Heart right ventricle (tissue), 16 donors: ENCODE measurements around the gene C20orf144. TPM values are rescaled to one million over a fixed set of nuclear protein-coding genes. Genes with fewer than 3 reads are reported as not detected.

Source experiments
- ATAC-seq, 8 donors: fragments of 200-7000 bp; cut with Tn5 transposase; one replicate each; pipeline ENCODE4 v1.9.1; 2020; ENCODE audit warnings: mild to moderate bottlenecking in 8 of 8, moderate library complexity in 8 of 8, moderate number of reproducible peaks in 1 of 8
- DNase-seq, 2 donors: peaks; one replicate each; pipeline ENCODE4 v3.0.0-alpha.2; 2020
- H3K27ac ChIP-seq, 10 donors: fragments of 200-600 bp; sonication (generic) in 2 of 10; one replicate each; pipeline versions ENCODE4 v1.5.0 to v1.8.0; 2020 to 2022; ENCODE audit warnings: mild to moderate bottlenecking in 3 of 10
- H3K27me3 ChIP-seq, 7 donors: fragments of 200-600 bp; one replicate each; pipeline ENCODE4 v1.8.0; 2021 to 2022; ENCODE audit warnings: mild to moderate bottlenecking in 2 of 7
- H3K36me3 ChIP-seq, 9 donors: fragments of 200-600 bp; sonication (generic) in 1 of 9; one replicate each; pipeline versions ENCODE4 v1.5.0 to v1.8.0; 2020 to 2022; ENCODE audit warnings: mild to moderate bottlenecking in 2 of 9
- H3K4me1 ChIP-seq, 9 donors: fragments of 200-600 bp; sonication (generic) in 1 of 9; one replicate each; pipeline versions ENCODE4 v1.5.0 to v1.8.0; 2020 to 2022; ENCODE audit warnings: mild to moderate bottlenecking in 4 of 9
- H3K4me3 ChIP-seq, 10 donors: fragments of 200-600 bp; sonication (generic) in 2 of 10; one replicate each; pipeline versions ENCODE4 v1.5.0 to v1.8.0; 2020 to 2022; ENCODE audit warnings: mild to moderate bottlenecking in 7 of 10, moderate library complexity in 2 of 10
- H3K9me3 ChIP-seq, 11 donors: fragments of 200-600 bp in 10 of 11; sonication (generic) in 2 of 11; one replicate each; pipeline versions ENCODE4 v1.5.0 to v1.8.0; 2013 to 2022; ENCODE audit warnings: mild to moderate bottlenecking in 2 of 11, control low read depth in 1 of 11, moderate library complexity in 1 of 11
- CTCF ChIP-seq, 9 donors: fragments of 200-600 bp; sonication (generic) in 2 of 9; IDR thresholded peaks; one replicate each; pipeline versions ENCODE4 v1.5.0 to v1.8.0; 2021 to 2022; ENCODE audit warnings: antibody characterized with exemption in 9 of 9, mild to moderate bottlenecking in 5 of 9, moderate library complexity in 1 of 9
- WGBS, 2 donors: extraction: QIAGEN DNeasy Blood & Tissue Kit; methylation state at CpG; one replicate each; pipeline ENCODE4 v1.1.7; 2013; ENCODE audit warnings: inconsistent platforms in 1 of 2; 5-methylcytosine and 5-hydroxymethylcytosine counted together
- intact Hi-C, 10 donors: fragments of 100-400 bp; cut with DNase I; formaldehyde crosslinking; loops; one replicate each; pipeline versions ENCODE4 v1.11.1 to v1.14.2; 2022
- polyA plus RNA-seq, 2 donors: library from polyadenylated mRNA; stranded (reverse); fragments of 200-250 nt; gene quantifications; one replicate each; pipeline ENCODE4 v1.2.3, GENCODE V29; 2013
- total RNA-seq, 10 donors: library from RNA; stranded (reverse); fragmentation: NEBNext Ultra II Directional in 3 of 10; extraction: Animal tissue kit (Norgen Biotek cat#: 25700) in 3 of 10; gene quantifications; one replicate each; pipeline versions ENCODE4 v1.2.1 to v1.2.4, GENCODE V29; 2021 to 2023
- donor health status: Arrhythmogenic right ventricular cardiomyopathy.
- donor health status: ischemic (EF 13 %, LVEDD 7.1; RV severe dilation, severe dysfunction).
- donor health status: healthy with polysubstance abuse.
- donor health status: DM: no; HTN: yes; CAD: no.
- donor health status: DM: no; HTN: no; CAD: no.
- donor health status: ischemic (EF 25% LVEDD 6.9; RV normal size, moderate dysfunction).
- donor health status: ischemic (EF 25% LVEDD 5.7; RV mildly dilated, moderate dysfunction).
- donor health status: healthy.
- donor health status: DM: yes; HTN: yes; CAD: no.
- donor health status: Ischemic cardiomyopathy.
- donor health status: ischemic (EF 35%, LVEDD 5.7; RV mildly dilated, moderate dysfunction).
- donor health status: nonischemic (EF 11% LVEDD 7.7; RV severe dilation, severe dysfunction).
- donor health status: DM: yes; HTN: yes; CAD: no.
- donor health status: PGD.
- donor health status: ischemic (EF 29% LVEDD 5.4; RV normal size, mild dysfunction).
- donor health status: nonischemic (EF 23%, LVEDD 6.1; RV moderate dilation, normal function).

Gene C20orf144
- total and polyA plus RNA-seq, 12 donors: 0.03 TPM; not detected in 11

- intact Hi-C loops: loop anchor here in 1 of 10 donors (5.0 kb wide), 1 partner anchor 43 kb away; the partner anchor contains the start of gene ZNF341
- DNase-seq (no peak), ATAC-seq (no peak)
- WGBS, 2 donors: 67 to 91% methylated on average over 1 of the region's 1 CpG
- Histone ChIP-seq H3K27ac (peak overlapping the region in 2 of 10 donors; percentile 16 to 67), H3K4me1 (peaks cover 3 to 52% (median 20%) of the 10 kb centered on the region in 9 donors), H3K27me3 (no peaks in the 10 kb centered on the region), H3K36me3 (no peaks in the 10 kb centered on the region), H3K9me3 (no peaks in the 10 kb centered on the region), H3K4me3 (no peak overlapping the region)
- TF ChIP-seq CTCF (IDR thresholded peaks at IDR 0.05): no peak
These were observed 27.4 kb downstream of the C20orf144 start for GRCh38 chr20:33689493-33689892.

- Histone ChIP-seq H3K4me1 (peaks cover 3 to 50% (median 17%) of the 10 kb centered on the region in 9 donors), H3K27ac (peak overlapping the region in 1 of 10 donors; percentile 67), H3K27me3 (no peaks in the 10 kb centered on the region), H3K4me3 (no peak overlapping the region), H3K36me3 (no peaks in the 10 kb centered on the region), H3K9me3 (no peaks in the 10 kb centered on the region)
- DNase-seq: no peak
- ATAC-seq: no peak
- no peak for TF ChIP-seq CTCF (IDR thresholded peaks at IDR 0.05)
- intact Hi-C loops: loop anchor here in 1 of 10 donors (5.0 kb wide), 1 partner anchor 42 kb away; the partner anchor contains the start of gene ZNF341
- WGBS, 2 donors: 30 to 41% methylated on average over 4 of the region's 4 CpGs
These were observed 27.8 kb downstream of the C20orf144 start for GRCh38 chr20:33689973-33690372.

GRCh38 chr20:33693289-33693688 is 31.2 kb downstream of the C20orf144 start:
- intact Hi-C loops: no loop called here
- H3K27ac ChIP-seq: peak overlapping the region in 4 of 10 donors; percentile 25 to 70 (median 50)
- TF ChIP-seq CTCF (IDR thresholded peaks at IDR 0.05): no peak

GRCh38 chr20:33693741-33694638 is 31.9 kb downstream of the C20orf144 start:
- Histone ChIP-seq H3K9me3 (no peaks in the 10 kb centered on the region), H3K27ac (peak overlapping the region in 5 of 10 donors; percentile 25 to 70 (median 46)), H3K27me3 (no peaks in the 10 kb centered on the region), H3K4me1 (peaks cover 0 to 41% (median 11%) of the 10 kb centered on the region in 9 donors), H3K4me3 (no peak overlapping the region), H3K36me3 (no peaks in the 10 kb centered on the region)
- intact Hi-C loops: no loop called here
- TF ChIP-seq CTCF (IDR thresholded peaks at IDR 0.05): no peak
- 66 to 78% methylated on average over 17 of the region's 17 CpGs for WGBS, 2 donors
- DNase-seq: peak in 1 of 2 donors; percentile 49
- ATAC-seq: peak; percentile 45 to 86 (median 64)

More at GRCh38 chr20:33693289-33693688, 31.2 kb downstream of the C20orf144 start:
- Histone ChIP-seq H3K9me3 (no peaks in the 10 kb centered on the region), H3K4me3 (no peak overlapping the region), H3K27me3 (no peaks in the 10 kb centered on the region), H3K4me1 (peaks cover 0 to 48% (median 11%) of the 10 kb centered on the region in 9 donors), H3K36me3 (no peaks in the 10 kb centered on the region)
- ATAC-seq: no peak
- DNase-seq: no peak
- 64 to 74% methylated on average over 5 of the region's 5 CpGs for WGBS, 2 donors
